ENCODE results near the gene WDR37.
"Not testable (repeated sequence)": the region's sequence is repeated elsewhere in the genome, so short reads cannot be mapped to it uniquely, and the experiment has no call there.

WDR37 gene

GRCh38 chr10:1064964-1065247 is 8.7 kb downstream of the WDR37 start:
- Histone ChIP-seq H3K4me1 (ENCODE audit: control extremely low read depth in 1 of 4, control insufficient read depth in 4 of 4, insufficient read depth in 4 of 4, low read length in 3 of 4) (peaks cover 8 to 26% (median 14%) of the 10 kb centered on the region in 4 experiments), H3K27ac (ENCODE audit: insufficient read depth in 1 of 2, low read depth in 1 of 2, low read length in 2 of 2, poor library complexity in 1 of 2, severe bottlenecking in 2 of 2) (no peak overlapping the region), H3K9me3 (ENCODE audit: control extremely low read depth in 1 of 5, control insufficient read depth in 4 of 5, insufficient read depth in 2 of 5, low read depth in 1 of 5, low read length in 4 of 5) (no peaks in the 10 kb centered on the region), H3K36me3 (ENCODE audit: control insufficient read depth in 4 of 4, insufficient read depth in 4 of 4, low read length in 3 of 4) (peaks cover 4 to 14% (median 9%) of the 10 kb centered on the region in 4 experiments), H3K27me3 (replicated peaks in 2 of 5; ENCODE audit: control insufficient read depth in 4 of 5, insufficient read depth in 5 of 5, low read length in 4 of 5) (no peaks in the 10 kb centered on the region), H3K4me3 (ENCODE audit: control insufficient read depth in 1 of 7, extremely low read depth in 1 of 7, insufficient read depth in 4 of 7, low read depth in 2 of 7, low read length in 6 of 7) (no peak overlapping the region)
- no peak for DNase-seq
- POLR2A ChIA-PET, result no interaction called here
- CTCF ChIA-PET, result no interaction called here
- 99% methylated on average over 4 of the region's 4 CpGs for WGBS (ENCODE audit: insufficient coverage)

GRCh38 chr10:1066734-1067133 is 10.5 kb downstream of the WDR37 start:
- whole genome bisulfite sequencing (ENCODE audit: insufficient coverage), result 97% methylated on average over 6 of the region's 8 CpGs
- CTCF ChIA-PET; DNase-seq; H3K27ac ChIP-seq (ENCODE audit: insufficient read depth in 1 of 2, low read depth in 1 of 2, low read length in 2 of 2, poor library complexity in 1 of 2, severe bottlenecking in 2 of 2); H3K4me3 ChIP-seq (ENCODE audit: control insufficient read depth in 1 of 7, extremely low read depth in 1 of 7, insufficient read depth in 4 of 7, low read depth in 2 of 7, low read length in 6 of 7); H3K9me3 ChIP-seq (ENCODE audit: control extremely low read depth in 1 of 5, control insufficient read depth in 4 of 5, insufficient read depth in 2 of 5, low read depth in 1 of 5, low read length in 4 of 5); H3K27me3 ChIP-seq (replicated peaks in 2 of 5; ENCODE audit: control insufficient read depth in 4 of 5, insufficient read depth in 5 of 5, low read length in 4 of 5): not testable (repeated sequence)
- H3K4me1 ChIP-seq (ENCODE audit: control extremely low read depth in 1 of 4, control insufficient read depth in 4 of 4, insufficient read depth in 4 of 4, low read length in 3 of 4), result peaks cover 5 to 22% (median 10%) of the 10 kb centered on the region in 4 experiments
- POLR2A ChIA-PET, result interaction anchor here (0.6 kb wide), 1 partner anchor 23 kb away, joined by 3 read pairs; no protein-coding TSS in a partner anchor
- H3K36me3 ChIP-seq (ENCODE audit: control insufficient read depth in 4 of 4, insufficient read depth in 4 of 4, low read length in 3 of 4), result peaks cover 4 to 11% (median 9%) of the 10 kb centered on the region in 4 experiments

- 98% methylated on average over 6 of the region's 10 CpGs for WGBS (ENCODE audit: insufficient coverage)
- no peaks in the 10 kb centered on the region for H3K9me3 ChIP-seq (ENCODE audit: control extremely low read depth in 1 of 5, control insufficient read depth in 4 of 5, insufficient read depth in 2 of 5, low read depth in 1 of 5, low read length in 4 of 5)
- no peak overlapping the region for H3K4me3 ChIP-seq (ENCODE audit: control insufficient read depth in 1 of 7, extremely low read depth in 1 of 7, insufficient read depth in 4 of 7, low read depth in 2 of 7, low read length in 6 of 7)
- H3K4me1 ChIP-seq (ENCODE audit: control extremely low read depth in 1 of 4, control insufficient read depth in 4 of 4, insufficient read depth in 4 of 4, low read length in 3 of 4), result peaks cover 0 to 17% (median 3%) of the 10 kb centered on the region in 4 experiments
- ChIA-PET POLR2A (no interaction called here), CTCF (interaction anchor here (0.9 kb wide), 1 partner anchor 22 kb away, joined by 3 read pairs; no protein-coding TSS in a partner anchor)
- H3K27me3 ChIP-seq (replicated peaks in 2 of 5; ENCODE audit: control insufficient read depth in 4 of 5, insufficient read depth in 5 of 5, low read length in 4 of 5), result no peaks in the 10 kb centered on the region
- no peak for DNase-seq
- H3K27ac ChIP-seq (ENCODE audit: insufficient read depth in 1 of 2, low read depth in 1 of 2, low read length in 2 of 2, poor library complexity in 1 of 2, severe bottlenecking in 2 of 2), result no peak overlapping the region
- H3K36me3 ChIP-seq (ENCODE audit: control insufficient read depth in 4 of 4, insufficient read depth in 4 of 4, low read length in 3 of 4), result peaks cover 5 to 19% (median 8%) of the 10 kb centered on the region in 4 experiments
These were observed 12.5 kb downstream of the WDR37 start for GRCh38 chr10:1068380-1069361.

- Histone ChIP-seq H3K4me1 (ENCODE audit: control extremely low read depth in 1 of 4, control insufficient read depth in 4 of 4, insufficient read depth in 4 of 4, low read length in 3 of 4) (peaks cover 0 to 17% (median 3%) of the 10 kb centered on the region in 4 experiments), H3K4me3 (ENCODE audit: control insufficient read depth in 1 of 7, extremely low read depth in 1 of 7, insufficient read depth in 4 of 7, low read depth in 2 of 7, low read length in 6 of 7) (no peak overlapping the region), H3K27ac (ENCODE audit: insufficient read depth in 1 of 2, low read depth in 1 of 2, low read length in 2 of 2, poor library complexity in 1 of 2, severe bottlenecking in 2 of 2) (no peak overlapping the region), H3K9me3 (ENCODE audit: control extremely low read depth in 1 of 5, control insufficient read depth in 4 of 5, insufficient read depth in 2 of 5, low read depth in 1 of 5, low read length in 4 of 5) (no peaks in the 10 kb centered on the region), H3K36me3 (ENCODE audit: control insufficient read depth in 4 of 4, insufficient read depth in 4 of 4, low read length in 3 of 4) (peaks cover 5 to 28% (median 16%) of the 10 kb centered on the region in 4 experiments), H3K27me3 (replicated peaks in 2 of 5; ENCODE audit: control insufficient read depth in 4 of 5, insufficient read depth in 5 of 5, low read length in 4 of 5) (no peaks in the 10 kb centered on the region)
- ChIA-PET POLR2A (no interaction called here), CTCF (interaction anchor here (1.0 kb wide), 1 partner anchor 13 kb away, joined by 3 read pairs; no protein-coding TSS in a partner anchor)
- WGBS (ENCODE audit: insufficient coverage), result 98% methylated on average over 6 of the region's 7 CpGs
- DNase-seq, result no peak
These were observed 14.7 kb downstream of the WDR37 start for GRCh38 chr10:1070919-1071318.

GRCh38 chr10:1074052-1074747 is 18.0 kb downstream of the WDR37 start:
- ChIA-PET CTCF (interaction anchor here (1.0 to 2.6 kb wide), 6 partner anchors 13 to 179 kb away, joined by 3 to 5 read pairs (median 3); no protein-coding TSS in a partner anchor), POLR2A (no interaction called here)
- Histone ChIP-seq H3K9me3 (ENCODE audit: control extremely low read depth in 1 of 5, control insufficient read depth in 4 of 5, insufficient read depth in 2 of 5, low read depth in 1 of 5, low read length in 4 of 5) (no peaks in the 10 kb centered on the region), H3K4me1 (ENCODE audit: control extremely low read depth in 1 of 4, control insufficient read depth in 4 of 4, insufficient read depth in 4 of 4, low read length in 3 of 4) (peaks cover 0 to 12% (median 3%) of the 10 kb centered on the region in 4 experiments), H3K4me3 (ENCODE audit: control insufficient read depth in 1 of 7, extremely low read depth in 1 of 7, insufficient read depth in 4 of 7, low read depth in 2 of 7, low read length in 6 of 7) (no peak overlapping the region), H3K36me3 (ENCODE audit: control insufficient read depth in 4 of 4, insufficient read depth in 4 of 4, low read length in 3 of 4) (peaks cover 9 to 40% (median 21%) of the 10 kb centered on the region in 4 experiments), H3K27ac (ENCODE audit: insufficient read depth in 1 of 2, low read depth in 1 of 2, low read length in 2 of 2, poor library complexity in 1 of 2, severe bottlenecking in 2 of 2) (no peak overlapping the region), H3K27me3 (replicated peaks in 2 of 5; ENCODE audit: control insufficient read depth in 4 of 5, insufficient read depth in 5 of 5, low read length in 4 of 5) (no peaks in the 10 kb centered on the region)
- 98% methylated on average over 19 of the region's 24 CpGs for WGBS (ENCODE audit: insufficient coverage)
- no peak for DNase-seq

- peaks cover 0 to 6% (median under 1%) of the 10 kb centered on the region in 4 experiments for H3K4me1 ChIP-seq (ENCODE audit: control extremely low read depth in 1 of 4, control insufficient read depth in 4 of 4, insufficient read depth in 4 of 4, low read length in 3 of 4)
- no peaks in the 10 kb centered on the region for H3K9me3 ChIP-seq (ENCODE audit: control extremely low read depth in 1 of 5, control insufficient read depth in 4 of 5, insufficient read depth in 2 of 5, low read depth in 1 of 5, low read length in 4 of 5)
- no peaks in the 10 kb centered on the region for H3K27me3 ChIP-seq (replicated peaks in 2 of 5; ENCODE audit: control insufficient read depth in 4 of 5, insufficient read depth in 5 of 5, low read length in 4 of 5)
- ChIA-PET CTCF (interaction anchor here (0.6 to 1.3 kb wide), 5 partner anchors 12 to 180 kb away, joined by 3 to 5 read pairs (median 3); no protein-coding TSS in a partner anchor), POLR2A (no interaction called here)
- peak in 2 of 3 donors; percentile 40 to 45 for DNase-seq
- H3K27ac ChIP-seq (ENCODE audit: insufficient read depth in 1 of 2, low read depth in 1 of 2, low read length in 2 of 2, poor library complexity in 1 of 2, severe bottlenecking in 2 of 2), result no peak overlapping the region
- H3K4me3 ChIP-seq (ENCODE audit: control insufficient read depth in 1 of 7, extremely low read depth in 1 of 7, insufficient read depth in 4 of 7, low read depth in 2 of 7, low read length in 6 of 7), result no peak overlapping the region
- peaks cover 13 to 46% (median 27%) of the 10 kb centered on the region in 4 experiments for H3K36me3 ChIP-seq (ENCODE audit: control insufficient read depth in 4 of 4, insufficient read depth in 4 of 4, low read length in 3 of 4)
- WGBS (ENCODE audit: insufficient coverage), result over 99% methylated on average over 14 of the region's 18 CpGs
These were observed 18.6 kb downstream of the WDR37 start for GRCh38 chr10:1074748-1075308.
